Activated B cell treated with CpG ODN at 0.5 μM for 24 hours (primary cell): ENCODE data around the gene EPN3. TPM values are rescaled to one million over a fixed set of nuclear protein-coding genes. Genes with fewer than 3 reads are reported as not detected.

ENCODE experiments used
- ATAC-seq: fragments of 200-7000 bp; cut with Tn5 transposase; one replicate; pipeline ENCODE4 v1.10.0; 2021; ENCODE audit warnings: low read depth, mild to moderate bottlenecking, moderate library complexity
- CTCF ChIA-PET: fragments of 350-600 bp; sonication (Branson Sonifier 250); formaldehyde crosslinking; loops from one replicate; lab custom pipeline; 2021; ENCODE audit warnings: antibody characterized with exemption; lab: Charles Lee
- POLR2A ChIA-PET: fragments of 350-600 bp; sonication (Branson Sonifier 250); formaldehyde crosslinking; loops from one replicate; lab custom pipeline; 2021; ENCODE audit warnings: antibody characterized with exemption; lab: Charles Lee
- DNase-seq: peaks from one replicate; pipeline ENCODE4 v3.0.0; 2022
- H3K27ac Mint-ChIP-seq: one replicate; pipeline ENCODE4 v1.8.0; 2020; ENCODE audit warnings: mixed read lengths
- H3K27me3 Mint-ChIP-seq: one replicate; pipeline ENCODE4 v1.8.0; 2021; ENCODE audit warnings: mixed read lengths
- H3K36me3 Mint-ChIP-seq: one replicate; pipeline ENCODE4 v1.8.0; 2021; ENCODE audit warnings: low read depth, mixed read lengths
- H3K4me1 Mint-ChIP-seq: one replicate; pipeline ENCODE4 v1.8.0; 2021; ENCODE audit warnings: mixed read lengths
- H3K4me3 Mint-ChIP-seq: one replicate; pipeline ENCODE4 v1.8.0; 2020; ENCODE audit warnings: mild to moderate bottlenecking, mixed read lengths
- H3K9me3 Mint-ChIP-seq: one replicate; pipeline ENCODE4 v1.8.0; 2020; ENCODE audit warnings: mixed read lengths
- CTCF ChIP-seq: fragments of 200-600 bp; IDR thresholded peaks from one replicate; pipeline ENCODE4 v1.8.0; 2022; ENCODE audit warnings: antibody characterized with exemption, mild to moderate bottlenecking
- intact Hi-C: fragments of 100-400 bp; cut with micrococcal nuclease; formaldehyde crosslinking; loops from one replicate; pipeline ENCODE4 v1.15.1; 2024
- total RNA-seq: library from RNA; stranded (reverse); gene quantifications from 2 replicates; pipeline ENCODE4 v1.2.3, GENCODE V29; 2022

The EPN3 gene
- total RNA-seq, 1 donor from 2014 or later = not detected

- Mint-ChIP-seq H3K36me3 (no peaks in the 10 kb centered on the region), H3K27ac (no peak overlapping the region), H3K4me3 (no peak overlapping the region), H3K27me3 (no peaks in the 10 kb centered on the region), H3K9me3 (no peaks in the 10 kb centered on the region), H3K4me1 (no peaks in the 10 kb centered on the region)
- DNase-seq = no peak
- no peak for ATAC-seq
- ChIA-PET POLR2A (no interaction called here), CTCF (no interaction called here)
- TF ChIP-seq CTCF = no peak
- intact Hi-C loops = no loop called here
These were observed 9.8 kb upstream of the EPN3 start for GRCh38 chr17:50522766-50523165.

- no peaks in the 10 kb centered on the region for H3K9me3 Mint-ChIP-seq
- no peak for DNase-seq
- no peak for ATAC-seq
- no peaks in the 10 kb centered on the region for H3K27me3 Mint-ChIP-seq
- no peaks in the 10 kb centered on the region for H3K4me1 Mint-ChIP-seq
- H3K36me3 Mint-ChIP-seq = no peaks in the 10 kb centered on the region
- ChIA-PET POLR2A (no interaction called here), CTCF (no interaction called here)
- no peak overlapping the region for H3K27ac Mint-ChIP-seq
- TF ChIP-seq CTCF = no peak
- H3K4me3 Mint-ChIP-seq = no peak overlapping the region
- intact Hi-C loops = no loop called here
These were observed 9.3 kb upstream of the EPN3 start for GRCh38 chr17:50523208-50523607.

GRCh38 chr17:50524838-50525237 is 7.7 kb upstream of the EPN3 start:
- ChIA-PET POLR2A (interaction anchor here (0.7 kb wide), 2 partner anchors 344 to 396 kb away, joined by 3 read pairs; no protein-coding TSS in a partner anchor), CTCF (no interaction called here)
- Mint-ChIP-seq H3K4me3 (no peak overlapping the region), H3K36me3 (no peaks in the 10 kb centered on the region), H3K27me3 (peaks cover 7% of the 10 kb centered on the region), H3K27ac (no peak overlapping the region), H3K4me1 (no peaks in the 10 kb centered on the region), H3K9me3 (no peaks in the 10 kb centered on the region)
- ATAC-seq = no peak
- no peak for TF ChIP-seq CTCF
- intact Hi-C loops = no loop called here
- DNase-seq = no peak

- Mint-ChIP-seq H3K27ac (no peak overlapping the region), H3K36me3 (no peaks in the 10 kb centered on the region), H3K4me1 (peaks cover 2% of the 10 kb centered on the region), H3K4me3 (no peak overlapping the region), H3K27me3 (peaks cover 28% of the 10 kb centered on the region), H3K9me3 (no peaks in the 10 kb centered on the region)
- DNase-seq (no peak), ATAC-seq (no peak)
- POLR2A ChIA-PET = no interaction called here
- CTCF ChIA-PET = interaction anchor here (1.2 kb wide), 1 partner anchor 15 kb away, joined by 3 read pairs; no protein-coding TSS in a partner anchor
- intact Hi-C loops = no loop called here
- TF ChIP-seq CTCF = no peak
These were observed 5.3 kb upstream of the EPN3 start for GRCh38 chr17:50527155-50527762.

GRCh38 chr17:50527949-50528474 is 4.5 kb upstream of the EPN3 start:
- Mint-ChIP-seq H3K27ac (no peak overlapping the region), H3K4me1 (peaks cover 2% of the 10 kb centered on the region), H3K27me3 (peaks cover 33% of the 10 kb centered on the region), H3K9me3 (no peaks in the 10 kb centered on the region), H3K4me3 (no peak overlapping the region), H3K36me3 (no peaks in the 10 kb centered on the region)
- intact Hi-C loops = no loop called here
- DNase-seq (no peak), ATAC-seq (no peak)
- POLR2A ChIA-PET = no interaction called here
- CTCF ChIA-PET = no interaction called here
- no peak for TF ChIP-seq CTCF
